ENCODE results near the gene POLDIP3.

Gene POLDIP3, protein sequence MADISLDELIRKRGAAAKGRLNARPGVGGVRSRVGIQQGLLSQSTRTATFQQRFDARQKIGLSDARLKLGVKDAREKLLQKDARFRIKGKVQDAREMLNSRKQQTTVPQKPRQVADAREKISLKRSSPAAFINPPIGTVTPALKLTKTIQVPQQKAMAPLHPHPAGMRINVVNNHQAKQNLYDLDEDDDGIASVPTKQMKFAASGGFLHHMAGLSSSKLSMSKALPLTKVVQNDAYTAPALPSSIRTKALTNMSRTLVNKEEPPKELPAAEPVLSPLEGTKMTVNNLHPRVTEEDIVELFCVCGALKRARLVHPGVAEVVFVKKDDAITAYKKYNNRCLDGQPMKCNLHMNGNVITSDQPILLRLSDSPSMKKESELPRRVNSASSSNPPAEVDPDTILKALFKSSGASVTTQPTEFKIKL
- total RNA-seq, result 2.6 reads per million, percentile 8 among the genes with 10 or more reads in this experiment

- peak; percentile 99 for DNase-seq
Measured at GRCh38 chr22:42614312-42615091, at the start of gene POLDIP3. POLDIP3 (minus strand) TSS chr22:42614883; CDS start chr22:42614857, 26 bp downstream.

DNA sequence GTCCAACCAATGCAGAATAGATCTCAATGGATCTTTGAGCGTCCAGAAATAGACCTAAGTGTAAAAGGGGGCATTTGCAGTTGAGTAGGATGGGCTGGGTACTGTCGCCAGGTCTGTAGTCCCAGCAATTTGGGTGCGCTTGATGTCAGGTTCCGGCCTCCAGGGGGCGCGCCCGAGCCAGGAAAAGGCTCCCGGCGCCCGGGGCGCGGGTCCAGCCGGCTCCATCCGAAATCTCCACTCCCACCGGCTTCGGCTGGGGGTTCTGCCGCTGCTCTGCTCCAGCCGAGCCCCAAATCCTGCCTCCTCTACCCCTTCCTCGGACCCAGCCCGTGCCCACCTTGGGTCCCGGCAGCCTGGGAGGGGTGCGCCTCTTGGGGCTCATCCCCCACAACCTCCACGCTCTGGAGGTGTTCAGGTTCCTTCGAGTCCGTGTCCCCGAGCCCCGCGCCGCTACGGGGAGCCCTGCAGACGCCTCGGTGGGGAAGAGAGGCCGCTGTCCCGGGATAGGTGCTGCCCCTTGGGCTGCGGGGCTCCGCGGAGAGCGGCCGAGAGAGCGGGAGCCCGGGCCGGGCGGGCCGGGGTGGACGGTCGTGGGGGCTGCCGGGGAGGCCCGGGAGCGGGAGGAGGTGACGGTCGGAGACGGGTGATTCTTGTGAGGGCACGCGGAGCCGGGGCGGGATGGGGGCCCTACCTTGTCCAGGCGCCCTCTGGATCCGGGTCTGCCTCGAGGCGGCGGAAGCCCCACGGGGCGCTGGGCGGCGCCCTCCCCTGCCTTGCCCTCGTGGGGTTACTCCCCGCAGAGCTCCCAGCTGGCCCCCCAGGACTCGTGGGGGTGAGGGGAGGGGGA lies 47.5 kb upstream of the POLDIP3 start:
- peak; percentile 76 for DNase-seq

DNA sequence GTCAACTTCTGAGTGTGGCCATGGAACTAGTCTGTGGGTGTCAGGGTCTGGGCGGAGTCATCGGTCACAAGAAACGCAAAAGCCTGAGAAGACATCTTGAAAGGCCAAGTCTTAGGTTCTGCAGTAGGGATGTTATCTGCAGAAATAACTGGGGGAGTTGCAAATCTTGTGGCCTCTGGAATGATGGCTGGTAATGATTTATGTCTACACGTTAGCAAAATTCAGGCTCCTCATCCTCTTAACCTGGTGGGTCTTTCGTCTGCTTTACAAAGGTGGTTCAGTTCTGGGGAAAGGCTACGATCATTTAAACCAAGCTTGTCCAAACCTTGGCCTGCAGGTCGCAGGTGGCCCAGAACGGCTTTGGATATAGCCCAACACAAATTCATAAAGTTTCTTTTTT lies 41.9 kb upstream of the POLDIP3 start:
- no peak for DNase-seq

DNA sequence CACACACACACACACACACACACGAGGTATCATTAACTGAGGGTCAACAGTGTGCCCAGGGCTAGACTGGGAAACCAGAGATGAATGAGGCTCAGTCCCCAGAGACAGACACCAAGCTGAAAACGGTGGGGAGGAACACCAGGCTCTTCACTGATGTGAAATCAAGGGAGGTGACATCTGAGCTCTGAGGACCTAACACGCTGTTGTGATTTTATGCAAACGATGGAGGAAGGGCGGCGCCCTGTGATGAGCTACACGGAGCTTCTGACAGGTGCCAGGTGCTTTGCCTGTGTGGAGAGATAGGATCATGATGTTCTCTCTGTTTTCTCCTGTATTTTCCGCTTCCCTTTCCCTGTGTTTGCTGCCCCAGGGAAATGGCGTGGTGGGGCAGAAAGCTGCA lies 41.0 kb upstream of the POLDIP3 start:
- DNase-seq, result no peak

- no peak for DNase-seq
Measured at GRCh38 chr22:42654436-42655073, 39.9 kb upstream of the POLDIP3 start.

GRCh38 chr22:42653999-42654398 lies 39.3 kb upstream of the POLDIP3 start:
- DNase-seq, result no peak

- DNase-seq, result no peak
Measured at GRCh38 chr22:42651134-42651533, 36.5 kb upstream of the POLDIP3 start.

- peak; percentile 68 for DNase-seq
Measured at GRCh38 chr22:42649246-42650099, 34.8 kb upstream of the POLDIP3 start, which contains the start of gene CYB5R3. CYB5R3 (minus strand) TSS chr22:42649392; CDS start chr22:42649315, 77 bp downstream.

GRCh38 chr22:42648368-42649245 lies 33.9 kb upstream of the POLDIP3 start:
- peak; percentile 15 for DNase-seq

DNA sequence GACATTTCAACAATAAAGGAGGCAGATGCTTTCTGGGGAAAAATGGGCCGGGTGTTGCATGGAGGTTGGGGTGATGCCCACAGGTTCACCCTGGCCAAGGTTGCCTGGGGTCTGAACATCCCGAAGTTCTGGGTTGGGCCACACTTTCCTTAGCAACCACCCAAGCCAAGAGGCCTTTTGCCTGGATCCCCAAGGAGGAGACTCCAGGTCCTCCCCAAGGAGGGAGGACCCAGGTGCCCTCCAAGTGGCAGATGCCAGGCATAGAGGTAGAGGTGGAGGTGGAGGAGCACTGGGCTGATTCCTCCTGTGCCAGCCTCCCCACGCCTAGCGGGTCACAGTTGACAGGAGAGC lies 33.3 kb upstream of the POLDIP3 start:
- no peak for DNase-seq

GRCh38 chr22:42646569-42647525 lies 32.2 kb upstream of the POLDIP3 start:
- no peak for DNase-seq

GRCh38 chr22:42645938-42646568 lies 31.4 kb upstream of the POLDIP3 start:
- DNase-seq, result no peak

DNA sequence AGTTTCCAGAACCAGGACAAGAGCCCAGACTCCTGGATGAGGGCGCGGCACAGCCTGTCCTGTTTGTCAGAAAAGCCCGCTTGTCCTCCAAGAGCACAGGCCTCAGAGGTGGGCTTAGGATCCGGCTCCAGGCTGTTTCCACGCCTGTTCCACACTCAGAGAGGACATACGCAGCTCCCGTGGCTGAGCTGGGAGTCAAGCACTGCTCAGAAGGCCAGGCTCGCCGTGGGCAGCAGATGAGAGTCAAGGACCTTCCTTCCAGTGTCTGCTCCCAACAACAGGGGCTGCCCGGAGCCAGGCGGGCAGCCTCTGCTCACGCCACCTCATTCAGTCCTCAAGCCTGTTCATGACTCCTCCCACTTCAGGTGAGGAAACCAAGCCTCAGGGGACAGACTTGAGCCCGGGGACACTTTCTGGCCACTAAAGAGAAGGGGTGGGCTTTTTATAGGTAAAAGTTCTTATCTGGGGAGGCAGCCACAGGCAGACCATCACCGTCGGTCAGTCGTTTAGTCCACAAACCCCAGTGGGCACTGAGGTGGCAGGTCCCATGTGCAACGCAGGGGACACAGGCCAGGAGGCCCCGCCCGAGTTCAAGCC lies 30.8 kb upstream of the POLDIP3 start:
- no peak for DNase-seq

- DNase-seq, result no peak
Measured at GRCh38 chr22:42644422-42645340, 30.0 kb upstream of the POLDIP3 start.

GRCh38 chr22:42643634-42644421 lies 29.1 kb upstream of the POLDIP3 start:
- no peak for DNase-seq

All from effector CD4-positive, alpha-beta T cell (primary cell).